ENCODE results near the gene ABR.

DNA sequence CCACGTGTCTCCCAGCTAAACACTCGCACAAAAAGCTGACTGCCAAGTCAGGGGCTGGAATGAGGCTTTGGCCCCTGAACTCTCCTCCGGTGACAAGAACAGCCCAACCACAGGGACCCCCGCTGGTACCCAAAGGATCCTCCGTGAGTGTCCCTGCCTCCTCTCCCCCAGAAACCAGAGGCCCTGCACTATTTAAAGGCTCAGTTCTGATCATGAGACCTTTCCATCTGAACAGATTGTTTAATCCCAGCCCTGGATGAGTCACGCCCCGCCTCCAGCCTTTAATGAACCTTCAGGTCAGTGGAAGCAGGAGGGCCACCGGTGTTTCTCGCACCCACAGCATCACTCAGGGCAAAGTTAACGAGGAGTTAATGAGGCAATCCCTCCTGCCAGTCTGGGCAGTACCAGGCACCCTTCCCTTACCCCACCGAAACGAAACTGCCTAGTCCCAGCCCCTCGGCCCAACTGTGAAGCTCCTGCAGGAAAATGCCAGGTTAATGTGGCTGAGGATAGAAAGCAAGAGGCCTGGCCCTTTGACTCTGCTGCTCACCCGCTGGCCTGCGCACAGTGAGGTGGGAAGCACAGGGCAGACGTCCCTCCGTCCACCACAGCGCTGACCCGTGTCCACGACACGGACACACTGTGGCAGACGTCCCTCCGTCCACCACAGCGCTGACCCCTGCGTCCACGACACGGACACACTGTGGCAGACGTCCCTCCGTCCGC, 150.4 kb downstream of the ABR start:
- no peak for TF ChIP-seq CTCF (IDR thresholded peaks at IDR 0.05)
- TF ChIP-seq POLR2A (IDR thresholded peaks at IDR 0.05), result no peak

Data from adrenal gland (tissue), 5 donors.